Type B pancreatic cell (in vitro differentiated cells): ENCODE data around the gene JAKMIP2. TPM values are rescaled to one million over a fixed set of nuclear protein-coding genes. Genes with fewer than 3 reads are reported as not detected.
"Not testable (repeated sequence)": the region's sequence is repeated elsewhere in the genome, so short reads cannot be mapped to it uniquely, and the experiment has no call there.

Experiments
- DNase-seq: peaks from one replicate; pipeline ENCODE4 v3.0.0; 2021; ENCODE audit warnings: mixed read lengths; ENCODE audit not compliant: unreplicated experiment; ENCODE audit errors: extremely low spot score
- H3K27ac Mint-ChIP-seq: 2 replicates; pipeline ENCODE4 v1.8.0; 2021; ENCODE audit warnings: mild to moderate bottlenecking, mixed read lengths
- H3K27me3 Mint-ChIP-seq: 2 replicates; pipeline ENCODE4 v1.8.0; 2021; ENCODE audit warnings: mixed read lengths
- H3K36me3 Mint-ChIP-seq: 2 replicates; pipeline ENCODE4 v1.8.0; 2021; ENCODE audit warnings: mixed read lengths
- H3K4me1 Mint-ChIP-seq: one replicate; pipeline ENCODE4 v1.8.0; 2021; ENCODE audit warnings: mixed read lengths; ENCODE audit not compliant: unreplicated experiment
- H3K4me3 Mint-ChIP-seq: 2 replicates; pipeline ENCODE4 v1.8.0; 2021; ENCODE audit warnings: mild to moderate bottlenecking, mixed read lengths
- H3K9me3 Mint-ChIP-seq: 2 replicates; pipeline ENCODE4 v1.8.0; 2021; ENCODE audit warnings: mixed read lengths
- total RNA-seq: library from RNA; stranded (reverse); gene quantifications from 2 replicates; pipeline ENCODE4 v1.2.1, GENCODE V29; 2021; ENCODE audit warnings: low replicate concordance
- TF ChIP-seq, protein P1 (sequence below): fragments of 200-600 bp; sonication (generic); conservative IDR thresholded peaks from 2 replicates; pipeline ENCODE4 v1.5.0; 2021; ENCODE audit warnings: antibody characterized with exemption, mild to moderate bottlenecking

JAKMIP2 gene
- total RNA-seq, 1 donor from 2014 or later: 13.8 TPM

DNA sequence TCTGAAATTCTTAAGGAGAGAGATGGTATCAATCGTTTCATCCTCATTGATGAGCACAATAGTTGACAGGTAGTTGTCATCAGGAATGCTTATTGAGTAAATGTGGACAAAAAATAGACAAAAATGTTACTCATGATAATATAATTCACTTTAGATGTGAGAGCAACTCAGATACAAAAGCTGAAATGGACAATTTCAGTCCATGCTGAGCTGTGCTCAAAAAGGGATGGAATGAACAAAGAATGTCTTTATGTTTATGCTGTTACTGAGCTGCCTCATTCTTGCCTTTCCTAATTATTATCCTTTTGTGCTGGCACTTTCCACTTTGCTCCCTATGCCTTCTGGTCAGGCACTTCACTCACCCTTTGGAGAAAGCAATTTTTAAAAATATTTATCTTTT lies 49.5 kb downstream of the JAKMIP2 start:
- peaks cover 3% of the 10 kb centered on the region for H3K4me1 Mint-ChIP-seq
- TF ChIP-seq, protein P1, sequence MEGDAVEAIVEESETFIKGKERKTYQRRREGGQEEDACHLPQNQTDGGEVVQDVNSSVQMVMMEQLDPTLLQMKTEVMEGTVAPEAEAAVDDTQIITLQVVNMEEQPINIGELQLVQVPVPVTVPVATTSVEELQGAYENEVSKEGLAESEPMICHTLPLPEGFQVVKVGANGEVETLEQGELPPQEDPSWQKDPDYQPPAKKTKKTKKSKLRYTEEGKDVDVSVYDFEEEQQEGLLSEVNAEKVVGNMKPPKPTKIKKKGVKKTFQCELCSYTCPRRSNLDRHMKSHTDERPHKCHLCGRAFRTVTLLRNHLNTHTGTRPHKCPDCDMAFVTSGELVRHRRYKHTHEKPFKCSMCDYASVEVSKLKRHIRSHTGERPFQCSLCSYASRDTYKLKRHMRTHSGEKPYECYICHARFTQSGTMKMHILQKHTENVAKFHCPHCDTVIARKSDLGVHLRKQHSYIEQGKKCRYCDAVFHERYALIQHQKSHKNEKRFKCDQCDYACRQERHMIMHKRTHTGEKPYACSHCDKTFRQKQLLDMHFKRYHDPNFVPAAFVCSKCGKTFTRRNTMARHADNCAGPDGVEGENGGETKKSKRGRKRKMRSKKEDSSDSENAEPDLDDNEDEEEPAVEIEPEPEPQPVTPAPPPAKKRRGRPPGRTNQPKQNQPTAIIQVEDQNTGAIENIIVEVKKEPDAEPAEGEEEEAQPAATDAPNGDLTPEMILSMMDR: no peak
- no peaks in the 10 kb centered on the region for H3K9me3 Mint-ChIP-seq
- no peak overlapping the region for H3K27ac Mint-ChIP-seq
- H3K27me3 Mint-ChIP-seq: no peaks in the 10 kb centered on the region
- DNase-seq: no peak
- H3K36me3 Mint-ChIP-seq: peaks cover 1% of the 10 kb centered on the region
- no peak overlapping the region for H3K4me3 Mint-ChIP-seq

DNA sequence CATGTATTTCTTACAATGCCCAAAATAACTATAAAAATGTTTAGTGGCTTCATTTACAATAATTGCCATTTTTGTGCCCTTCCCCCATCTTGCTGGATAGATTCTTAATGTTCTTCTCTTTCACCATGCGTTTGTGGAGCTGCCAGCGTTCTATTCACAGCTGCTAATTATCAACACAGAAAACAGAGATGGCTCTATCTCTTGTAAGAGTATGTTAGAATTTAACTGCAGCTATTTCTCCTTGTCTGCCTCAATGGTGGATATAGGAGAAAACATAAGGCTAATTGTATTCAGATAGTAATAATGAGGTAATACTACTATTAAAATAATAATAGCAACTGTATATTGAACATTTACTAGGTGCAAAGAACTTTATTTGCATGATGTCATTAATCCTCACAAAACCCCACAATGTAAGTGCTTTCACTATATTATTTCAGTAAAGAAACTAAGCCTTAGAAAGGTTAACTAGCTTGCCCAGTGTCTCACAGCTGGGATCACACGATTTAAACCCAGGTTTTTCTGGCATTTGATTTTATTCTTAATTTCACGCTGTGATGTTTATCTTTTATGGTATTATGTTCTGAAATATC lies 50.1 kb downstream of the JAKMIP2 start:
- TF ChIP-seq, protein P1: no peak
- no peaks in the 10 kb centered on the region for H3K27me3 Mint-ChIP-seq
- H3K27ac Mint-ChIP-seq: no peak overlapping the region
- DNase-seq: no peak
- H3K4me1 Mint-ChIP-seq: peaks cover 3% of the 10 kb centered on the region
- H3K9me3 Mint-ChIP-seq: no peaks in the 10 kb centered on the region
- peaks cover 3% of the 10 kb centered on the region for H3K36me3 Mint-ChIP-seq
- no peak overlapping the region for H3K4me3 Mint-ChIP-seq

DNA sequence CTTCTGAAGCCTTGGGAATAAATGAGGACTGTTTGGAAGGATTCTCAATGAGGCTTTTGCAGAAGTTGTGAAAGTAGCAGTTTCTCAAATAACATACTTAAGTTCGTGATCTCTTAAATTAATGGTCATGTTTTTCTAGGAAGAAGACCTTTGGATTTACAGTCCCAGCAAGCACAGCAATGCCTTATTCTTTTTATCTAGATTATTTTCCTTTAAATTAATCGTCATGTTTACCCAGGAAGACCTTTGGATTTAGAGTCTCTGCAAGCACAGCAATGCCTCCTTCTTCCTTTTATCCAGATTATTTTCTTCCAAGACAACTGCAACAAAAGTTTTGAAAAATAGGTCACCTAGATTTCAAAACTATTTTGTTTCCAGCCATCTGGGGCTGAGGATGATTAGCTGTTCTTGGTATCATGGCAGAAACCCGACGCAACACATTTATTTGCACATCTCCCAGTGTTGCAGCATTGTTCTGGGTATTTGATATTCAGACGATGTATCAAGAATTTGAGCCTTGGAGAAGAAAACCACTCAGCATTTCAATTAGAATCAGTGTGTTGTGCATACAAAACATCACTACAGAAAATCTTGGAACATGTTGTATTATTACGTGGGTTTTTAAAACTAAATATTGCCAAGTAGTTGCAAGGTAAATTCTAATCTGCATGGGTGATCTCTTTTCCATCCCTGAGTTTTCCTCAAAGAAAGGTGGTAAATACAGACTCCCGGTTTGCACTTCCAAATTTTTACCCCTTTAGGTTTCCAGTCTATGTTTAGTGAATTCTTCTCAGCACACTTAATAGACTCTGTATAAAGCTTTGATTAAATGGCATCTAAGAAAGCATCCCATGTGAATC lies 50.9 kb downstream of the JAKMIP2 start:
- TF ChIP-seq, protein P1: no peak
- H3K27me3 Mint-ChIP-seq: no peaks in the 10 kb centered on the region
- peaks cover 3% of the 10 kb centered on the region for H3K36me3 Mint-ChIP-seq
- H3K4me1 Mint-ChIP-seq: peaks cover 3% of the 10 kb centered on the region
- DNase-seq: no peak
- no peak overlapping the region for H3K27ac Mint-ChIP-seq
- H3K4me3 Mint-ChIP-seq: no peak overlapping the region
- H3K9me3 Mint-ChIP-seq: no peaks in the 10 kb centered on the region

DNA sequence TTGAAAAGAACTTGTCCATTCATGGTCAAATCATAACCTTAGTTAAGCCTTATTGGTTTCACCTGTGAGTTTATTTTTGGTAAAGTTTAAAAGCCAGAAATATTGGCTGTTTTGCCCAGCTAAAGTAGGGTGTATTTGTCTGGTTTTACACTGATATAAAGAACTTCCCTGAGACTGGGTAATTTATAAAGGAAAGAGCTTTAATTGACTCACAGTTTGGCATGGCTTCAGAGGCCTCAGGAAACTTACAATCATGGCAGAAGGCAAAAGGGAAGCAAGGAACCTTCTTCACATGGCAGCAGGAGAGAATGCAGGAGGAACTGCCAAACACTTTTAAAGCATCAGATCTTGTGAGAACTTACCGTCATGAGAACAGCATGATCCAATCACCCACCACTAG lies 55.3 kb downstream of the JAKMIP2 start:
- Mint-ChIP-seq H3K27ac (no peak overlapping the region), H3K9me3 (no peaks in the 10 kb centered on the region), H3K4me3 (no peak overlapping the region), H3K27me3 (no peaks in the 10 kb centered on the region), H3K36me3 (peaks cover 3% of the 10 kb centered on the region), H3K4me1 (peaks cover 3% of the 10 kb centered on the region)
- TF ChIP-seq, protein P1: no peak
- DNase-seq: no peak

DNA sequence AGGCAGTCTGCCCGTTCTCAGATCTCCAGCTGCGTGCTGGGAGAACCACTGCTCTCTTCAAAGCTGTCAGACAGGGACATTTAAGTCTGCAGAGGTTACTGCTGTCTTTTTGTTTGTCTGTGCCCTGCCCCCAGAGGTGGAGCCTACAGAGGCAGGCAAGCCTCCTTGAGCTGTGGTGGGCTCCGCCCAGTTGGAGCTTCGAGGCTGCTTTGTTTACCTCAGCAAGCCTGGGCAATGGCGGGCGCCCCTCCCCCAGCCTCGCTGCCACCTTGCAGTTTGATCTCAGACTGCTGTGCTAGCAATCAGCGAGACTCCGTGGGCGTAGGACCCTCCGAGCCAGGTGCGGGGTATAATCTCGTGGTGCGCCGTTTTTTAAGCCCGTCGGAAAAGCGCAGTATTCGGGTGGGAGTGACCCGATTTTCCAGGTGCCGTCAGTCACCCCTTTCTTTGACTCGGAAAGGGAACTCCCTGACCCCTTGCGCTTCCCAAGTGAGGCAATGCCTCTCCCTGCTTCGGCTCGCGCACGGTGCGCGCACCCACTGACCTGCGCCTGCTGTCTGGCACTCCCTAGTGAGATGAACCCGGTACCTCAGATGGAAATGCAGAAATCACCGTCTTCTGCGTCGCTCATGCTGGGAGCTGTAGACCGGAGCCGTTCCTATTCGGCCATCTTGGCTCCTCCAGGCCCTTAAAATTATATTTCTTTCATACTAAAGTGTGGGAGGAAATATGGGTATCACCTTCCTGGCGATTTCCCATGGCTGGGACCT lies 61.2 kb downstream of the JAKMIP2 start:
- H3K9me3 Mint-ChIP-seq, H3K36me3 Mint-ChIP-seq, H3K27me3 Mint-ChIP-seq, DNase-seq, H3K4me1 Mint-ChIP-seq: not testable (repeated sequence)
- H3K4me3 Mint-ChIP-seq: peak overlapping the region; percentile 83
- H3K27ac Mint-ChIP-seq: peak overlapping the region; percentile 14
